CD14-positive monocyte (primary cell): ENCODE results near the gene LDLRAD4. TPM values are rescaled to one million over a fixed set of nuclear protein-coding genes. Genes with fewer than 3 reads are reported as not detected.
"Not testable (repeated sequence)": the region's sequence is repeated elsewhere in the genome, so short reads cannot be mapped to it uniquely, and the experiment has no call there.

ENCODE experiments used
- DNase-seq, 3 donors: peaks; one replicate each; pipeline ENCODE4 v3.0.0-alpha.2; 2011 to 2022
- H2AFZ ChIP-seq: 2 replicates; pipeline ENCODE4 v1.6.0; 2012; ENCODE audit warnings: mild to moderate bottlenecking, low read depth, low read length, inconsistent platforms; ENCODE audit not compliant: insufficient read depth, poor library complexity, severe bottlenecking
- H3K27ac ChIP-seq, 2 donors: 1 replicate in 1 of 2; 2 replicates in 1 of 2; pipeline ENCODE4 v1.5.1; 2012 to 2013; ENCODE audit warnings: low read length in 2 of 2, control low read depth in 1 of 2, inconsistent platforms in 1 of 2, low read depth in 1 of 2, mild to moderate bottlenecking in 1 of 2
- H3K27me3 ChIP-seq, 2 donors: one replicate each; pipeline versions ENCODE4 v1.6.0 to v1.6.1; 2011 to 2013; ENCODE audit warnings: low read length in 2 of 2; ENCODE audit not compliant: control insufficient read depth in 2 of 2, insufficient read depth in 2 of 2
- H3K36me3 ChIP-seq, 2 donors: replicated peaks in 1 of 2; 1 replicate in 1 of 2; 2 replicates in 1 of 2; pipeline versions ENCODE4 v1.5.1 to v1.6.1; 2012 to 2013; ENCODE audit warnings: low read length in 2 of 2, control low read depth in 1 of 2, inconsistent platforms in 1 of 2, mild to moderate bottlenecking in 1 of 2; ENCODE audit not compliant: insufficient read depth in 2 of 2, control insufficient read depth in 1 of 2
- H3K4me1 ChIP-seq, 2 donors: 1 replicate in 1 of 2; 2 replicates in 1 of 2; pipeline versions ENCODE4 v1.5.1 to v1.6.1; 2012 to 2013; ENCODE audit warnings: low read length in 2 of 2, control low read depth in 1 of 2, inconsistent platforms in 1 of 2, mild to moderate bottlenecking in 1 of 2, moderate library complexity in 1 of 2; ENCODE audit not compliant: insufficient read depth in 2 of 2, control insufficient read depth in 1 of 2
- H3K4me2 ChIP-seq: replicated peaks from 2 replicates; pipeline ENCODE3; 2012; ENCODE audit warnings: low read length, moderate library complexity, mild to moderate bottlenecking; ENCODE audit not compliant: poor library complexity, severe bottlenecking; ENCODE audit errors: extremely low read depth
- H3K4me3 ChIP-seq, 3 experiments: fragments of 200-600 bp in 1 of 3; sonication (generic) in 1 of 3; replicated peaks in 1 of 3; 1 replicate in 2 of 3; 2 replicates in 1 of 3; pipeline ENCODE4 v1.5.1; 2011 to 2013; ENCODE audit warnings: low read length in 3 of 3, mild to moderate bottlenecking in 3 of 3, control low read depth in 2 of 3, low read depth in 2 of 3, inconsistent platforms in 1 of 3, moderate library complexity in 1 of 3
- H3K79me2 ChIP-seq: 2 replicates; pipeline ENCODE4 v1.6.0; 2012; ENCODE audit warnings: mild to moderate bottlenecking, control low read depth, inconsistent platforms, low read length, moderate library complexity; ENCODE audit not compliant: insufficient read depth
- H3K9ac ChIP-seq: 2 replicates; pipeline ENCODE4 v1.6.0; 2017; ENCODE audit warnings: low read length, mild to moderate bottlenecking; ENCODE audit not compliant: insufficient read depth, poor library complexity, severe bottlenecking
- H3K9me3 ChIP-seq, 2 donors: replicated peaks in 1 of 2; 1 replicate in 1 of 2; 2 replicates in 1 of 2; pipeline versions ENCODE4 v1.5.1 to v1.6.1; 2012 to 2013; ENCODE audit warnings: low read length in 2 of 2, control low read depth in 1 of 2; ENCODE audit not compliant: control insufficient read depth in 1 of 2, insufficient read depth in 1 of 2
- H4K20me1 ChIP-seq: 2 replicates; pipeline ENCODE4 v1.6.0; 2012; ENCODE audit warnings: mild to moderate bottlenecking, low read length, control low read depth, moderate library complexity; ENCODE audit not compliant: insufficient read depth
- H3K27ac Mint-ChIP-seq, 7 donors: one replicate each; pipeline ENCODE4 v1.8.0; 2020; ENCODE audit warnings: mild to moderate bottlenecking in 7 of 7, mixed read lengths in 7 of 7, moderate library complexity in 6 of 7, inconsistent platforms in 2 of 7
- H3K27me3 Mint-ChIP-seq, 3 donors: one replicate each; pipeline ENCODE4 v1.8.0; 2021 to 2022; ENCODE audit warnings: low read depth in 3 of 3, mild to moderate bottlenecking in 3 of 3, mixed read lengths in 3 of 3, moderate library complexity in 3 of 3, inconsistent platforms in 1 of 3
- H3K36me3 Mint-ChIP-seq, 2 donors: one replicate each; pipeline ENCODE4 v1.8.0; 2020; ENCODE audit warnings: mixed read lengths in 2 of 2, inconsistent platforms in 1 of 2, mild to moderate bottlenecking in 1 of 2
- H3K4me1 Mint-ChIP-seq: one replicate; pipeline ENCODE4 v1.8.0; 2020; ENCODE audit warnings: mild to moderate bottlenecking, mixed read lengths
- H3K4me3 Mint-ChIP-seq, 2 donors: one replicate each; pipeline ENCODE4 v1.8.0; 2020; ENCODE audit warnings: mild to moderate bottlenecking in 2 of 2, mixed read lengths in 2 of 2, moderate library complexity in 1 of 2
- H3K9me3 Mint-ChIP-seq, 7 donors: one replicate each; pipeline ENCODE4 v1.8.0; 2020 to 2022; ENCODE audit warnings: mixed read lengths in 7 of 7, mild to moderate bottlenecking in 6 of 7, moderate library complexity in 6 of 7, inconsistent platforms in 2 of 7
- WGBS: methylation state at CpG from one replicate; pipeline ENCODE4 v1.1.5; 2013; ENCODE audit warnings: missing lambda C conversion rate; ENCODE audit not compliant: insufficient coverage; 5-methylcytosine and 5-hydroxymethylcytosine counted together
- intact Hi-C, 2 donors: fragments of 100-400 bp; cut with micrococcal nuclease; formaldehyde crosslinking; loops; one replicate each; pipeline versions ENCODE4 v1.15.0 to v1.15.1; 2023
- polyA plus RNA-seq, 3 donors: library from polyadenylated mRNA; depleted of rRNA in 1 of 3; unstranded in 2 of 3; stranded (reverse) in 1 of 3; fragments of 300-500 nt in 2 of 3; fragments of >200 nt in 1 of 3; fragmentation: Illumina TruSeq in 2 of 3; gene quantifications; 1 replicate in 2 of 3; 2 replicates in 1 of 3; pipeline ENCODE4 v1.2.3, GENCODE V29; 2012 to 2021
- TF ChIP-seq, protein P1 (sequence below): fragments of 200-600 bp; IDR thresholded peaks from one replicate; pipeline ENCODE4 v1.8.0; 2022; ENCODE audit warnings: antibody characterized with exemption, mild to moderate bottlenecking

LDLRAD4 gene
- polyA plus RNA-seq, 3 donors, result 13.5 to 15.4 (median 13.8) TPM

DNA sequence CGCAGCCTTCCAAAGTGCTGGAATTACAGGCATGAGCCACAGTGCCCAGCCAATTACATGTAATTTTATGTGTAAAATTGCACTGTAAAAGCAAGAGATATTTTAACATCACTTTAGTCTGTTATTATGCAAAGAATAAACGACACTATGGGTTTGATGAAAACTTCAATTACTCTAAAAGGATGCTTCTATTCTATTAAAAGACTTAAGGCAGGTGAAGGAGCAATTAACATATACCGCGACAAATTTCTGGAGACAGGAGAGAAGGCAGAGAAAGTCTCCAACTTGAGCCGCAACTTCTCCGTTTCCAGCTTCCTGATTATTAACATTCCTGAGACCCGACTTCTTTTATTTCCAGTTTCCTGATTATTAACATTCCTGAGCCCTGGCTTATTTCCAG is 454.1 kb downstream of the LDLRAD4 start:
- H3K79me2 ChIP-seq, result no peaks in the 10 kb centered on the region
- H3K4me1 ChIP-seq, result no peaks in the 10 kb centered on the region
- Mint-ChIP-seq H3K27ac (no peak overlapping the region), H3K4me3 (no peak overlapping the region), H3K9me3 (peaks cover 0 to 7% (median 2%) of the 10 kb centered on the region in 7 donors), H3K4me1 (no peaks in the 10 kb centered on the region), H3K36me3 (peaks cover 17 to 22% of the 10 kb centered on the region in 2 donors), H3K27me3 (no peaks in the 10 kb centered on the region)
- H3K9me3 ChIP-seq, result no peaks in the 10 kb centered on the region
- no peak overlapping the region for H2AFZ ChIP-seq
- H3K27me3 ChIP-seq, result no peaks in the 10 kb centered on the region
- no peak overlapping the region for H3K4me3 ChIP-seq
- no peak overlapping the region for H3K27ac ChIP-seq
- intact Hi-C loops, result no loop called here
- no peak overlapping the region for H3K9ac ChIP-seq
- no peak for DNase-seq
- TF ChIP-seq, protein P1, sequence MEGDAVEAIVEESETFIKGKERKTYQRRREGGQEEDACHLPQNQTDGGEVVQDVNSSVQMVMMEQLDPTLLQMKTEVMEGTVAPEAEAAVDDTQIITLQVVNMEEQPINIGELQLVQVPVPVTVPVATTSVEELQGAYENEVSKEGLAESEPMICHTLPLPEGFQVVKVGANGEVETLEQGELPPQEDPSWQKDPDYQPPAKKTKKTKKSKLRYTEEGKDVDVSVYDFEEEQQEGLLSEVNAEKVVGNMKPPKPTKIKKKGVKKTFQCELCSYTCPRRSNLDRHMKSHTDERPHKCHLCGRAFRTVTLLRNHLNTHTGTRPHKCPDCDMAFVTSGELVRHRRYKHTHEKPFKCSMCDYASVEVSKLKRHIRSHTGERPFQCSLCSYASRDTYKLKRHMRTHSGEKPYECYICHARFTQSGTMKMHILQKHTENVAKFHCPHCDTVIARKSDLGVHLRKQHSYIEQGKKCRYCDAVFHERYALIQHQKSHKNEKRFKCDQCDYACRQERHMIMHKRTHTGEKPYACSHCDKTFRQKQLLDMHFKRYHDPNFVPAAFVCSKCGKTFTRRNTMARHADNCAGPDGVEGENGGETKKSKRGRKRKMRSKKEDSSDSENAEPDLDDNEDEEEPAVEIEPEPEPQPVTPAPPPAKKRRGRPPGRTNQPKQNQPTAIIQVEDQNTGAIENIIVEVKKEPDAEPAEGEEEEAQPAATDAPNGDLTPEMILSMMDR, result no peak
- H3K4me2 ChIP-seq, result no peak overlapping the region
- H4K20me1 ChIP-seq, result no peaks in the 10 kb centered on the region
- H3K36me3 ChIP-seq, result peaks cover 0 to 10% of the 10 kb centered on the region in 2 donors
- WGBS, result 97% methylated on average over 3 of the region's 7 CpGs

DNA sequence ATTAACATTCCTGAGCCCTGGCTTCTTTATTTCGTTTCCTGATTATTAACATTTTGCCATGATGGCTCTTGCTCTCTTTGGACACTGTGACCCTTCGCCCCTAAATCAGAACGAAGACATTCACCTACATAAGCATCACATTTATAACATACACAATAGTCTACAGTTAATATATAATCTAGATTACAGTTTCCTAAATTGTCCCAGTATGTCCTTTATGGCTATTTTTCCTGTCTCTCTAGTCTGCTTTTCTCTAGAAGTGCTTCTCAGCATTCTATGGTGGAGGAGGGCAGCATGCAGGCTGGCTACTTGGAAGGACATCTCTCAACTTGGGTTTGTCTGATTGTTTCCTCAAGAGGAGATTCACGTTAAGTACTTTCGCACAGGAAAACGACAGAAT is 457.9 kb downstream of the LDLRAD4 start:
- peaks cover 0 to 4% of the 10 kb centered on the region in 2 donors for H3K36me3 ChIP-seq

DNA sequence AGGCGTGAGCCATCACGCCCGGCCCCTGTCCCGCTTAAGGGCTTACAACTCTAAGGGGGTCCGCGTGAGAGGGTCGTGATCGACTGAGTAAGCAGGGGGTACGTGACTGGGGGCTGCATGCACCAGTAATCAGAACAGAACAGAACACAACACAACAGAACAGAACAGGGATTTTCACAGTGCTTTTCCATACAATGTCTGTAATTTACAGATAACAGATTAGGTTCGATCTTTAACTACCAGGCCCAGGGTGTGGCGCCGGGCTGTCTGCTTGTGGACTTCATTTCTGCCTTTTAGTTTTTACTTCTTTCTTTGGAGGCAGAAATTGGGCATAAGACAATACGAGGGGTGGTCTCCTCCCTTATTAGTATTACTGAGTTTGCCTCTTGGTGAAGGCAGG is 458.8 kb downstream of the LDLRAD4 start:
- H3K27ac ChIP-seq, H3K9ac ChIP-seq, H2AFZ ChIP-seq, H3K36me3 ChIP-seq, H3K9me3 Mint-ChIP-seq, H3K4me3 Mint-ChIP-seq, DNase-seq, H3K27me3 ChIP-seq, H3K4me3 ChIP-seq, H3K4me2 ChIP-seq, H3K27me3 Mint-ChIP-seq, H3K4me1 Mint-ChIP-seq, H4K20me1 ChIP-seq, H3K27ac Mint-ChIP-seq, H3K79me2 ChIP-seq, H3K9me3 ChIP-seq, H3K4me1 ChIP-seq, intact Hi-C loops: not testable (repeated sequence)
- WGBS, result 100% methylated on average over 4 of the region's 13 CpGs
- peaks cover 12 to 15% of the 10 kb centered on the region in 2 donors for H3K36me3 Mint-ChIP-seq

More for the DNA sequence above, 457.9 kb downstream of the LDLRAD4 start:
- no peaks in the 10 kb centered on the region for H3K27me3 ChIP-seq
- intact Hi-C loops, result no loop called here
- H3K27me3 Mint-ChIP-seq, result no peaks in the 10 kb centered on the region
- DNase-seq, result no peak
- no peaks in the 10 kb centered on the region for H3K4me1 Mint-ChIP-seq
- TF ChIP-seq, protein P1, result no peak
- peak overlapping the region in 2 of 7 donors; percentile 10 to 64 for H3K27ac Mint-ChIP-seq
- H3K9me3 Mint-ChIP-seq, result peaks cover 0 to 7% (median 2%) of the 10 kb centered on the region in 7 donors
- no peak overlapping the region for H3K4me3 Mint-ChIP-seq
- no peak overlapping the region for H3K4me2 ChIP-seq
- no peaks in the 10 kb centered on the region for H4K20me1 ChIP-seq
- H3K9me3 ChIP-seq, result no peaks in the 10 kb centered on the region
- H3K9ac ChIP-seq, result no peak overlapping the region
- no peak overlapping the region for H3K27ac ChIP-seq
- H2AFZ ChIP-seq, result no peak overlapping the region
- no peaks in the 10 kb centered on the region for H3K79me2 ChIP-seq
- H3K4me1 ChIP-seq, result no peaks in the 10 kb centered on the region
- H3K4me3 ChIP-seq, result no peak overlapping the region
- WGBS, result no CpG with 5 or more reads among the region's 6 CpGs
- peaks cover 8 to 14% of the 10 kb centered on the region in 2 donors for H3K36me3 Mint-ChIP-seq
